ENCODE measurements around the gene TXNRD3. TPM values are rescaled to one million over a fixed set of nuclear protein-coding genes. Genes with fewer than 3 reads are reported as not detected.

The TXNRD3 gene
- total RNA-seq, result 0.24 and 0.81 TPM in 2 replicates

- intact Hi-C loops (cut with micrococcal nuclease), result loop anchor here (1.0 to 5.0 kb wide), 2 partner anchors 50 to 132 kb away; partner anchors contain the start of genes CHCHD6 and CHST13
These were observed at the start of gene TXNRD3 for GRCh38 chr3:126654571-126655383. TSS of gene TXNRD3 (minus strand) at chr3:126655124.

DNA sequence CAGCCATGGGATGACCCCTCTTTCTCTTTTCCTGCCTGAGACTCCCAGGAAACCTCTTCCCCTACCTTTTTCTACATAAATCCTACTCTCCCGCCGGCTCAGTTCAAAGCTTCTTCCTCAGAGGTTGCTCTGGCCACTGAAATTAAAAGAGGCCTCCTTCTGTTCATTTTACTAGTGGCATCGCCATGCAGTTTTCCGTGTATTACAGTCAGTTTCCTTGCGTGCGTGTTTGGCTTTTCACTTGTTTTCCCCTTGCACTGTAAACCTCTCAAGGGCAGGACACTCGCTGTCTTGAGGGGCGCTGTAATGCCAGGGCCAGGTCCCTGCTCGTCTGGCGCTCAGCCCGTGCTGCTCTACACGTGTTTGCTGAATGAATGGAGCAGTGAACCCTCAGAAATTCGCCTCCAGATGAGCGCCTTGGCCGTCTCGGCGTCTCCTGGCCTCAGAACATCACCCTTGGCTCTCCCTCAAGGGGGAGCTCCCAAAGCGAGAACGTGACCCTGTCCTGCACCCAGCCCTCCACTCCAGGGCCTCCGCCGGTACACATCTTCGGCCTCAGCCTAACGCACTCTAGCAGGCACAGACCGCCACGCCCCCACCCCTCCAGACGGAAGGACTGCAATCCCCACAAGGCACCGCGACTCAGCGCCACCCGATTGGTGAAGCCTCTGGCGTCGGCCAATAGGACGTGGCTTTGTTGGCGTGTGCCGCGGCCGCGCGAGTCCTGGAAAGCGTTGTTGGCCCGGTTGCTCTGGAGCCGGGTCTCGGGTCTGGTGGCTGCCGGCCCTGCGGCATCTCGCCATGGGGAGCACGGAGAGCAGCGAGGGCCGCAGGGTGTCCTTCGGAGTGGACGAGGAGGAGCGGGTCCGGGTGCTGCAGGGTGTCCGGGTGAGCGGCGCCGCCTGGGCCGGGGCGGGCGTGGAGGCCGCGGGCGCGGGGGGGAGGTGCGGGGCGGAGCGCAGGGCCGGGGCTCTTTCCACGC lies 48.9 kb upstream of the TXNRD3 start, which contains the start of gene CHCHD6:
Gene CHCHD6, plus strand, starts transcription at position 729 of the 982 bp plus-strand sequence. Its CDS starts 73 bp downstream, at position 802.
- intact Hi-C loops (cut with micrococcal nuclease), result loop anchor here (1.0 to 10.0 kb wide), 12 partner anchors 48 to 1649 kb away; partner anchors contain the start of genes HEG1, MCM2, RUVBL1 and SEC61A1

DNA sequence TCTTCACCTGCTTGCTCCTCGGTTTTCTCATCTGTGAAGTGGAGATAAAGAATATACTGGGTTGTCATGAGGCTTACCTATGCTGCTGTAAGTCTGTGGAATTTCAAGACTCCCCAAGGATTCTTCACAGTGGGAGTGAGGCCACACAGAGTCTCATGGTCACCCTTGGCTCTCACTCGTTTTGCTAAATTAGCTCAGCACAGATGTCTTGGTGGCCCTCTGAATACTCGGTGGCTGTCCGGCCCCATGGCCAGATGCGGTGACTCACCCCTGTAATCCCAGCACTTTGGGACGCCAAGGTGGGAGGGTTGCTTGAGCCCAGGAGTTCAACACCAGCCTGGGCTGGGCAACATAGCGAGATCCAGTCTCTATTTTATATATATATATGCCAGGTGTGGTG lies 44.1 kb upstream of the TXNRD3 start:
- intact Hi-C loops (cut with micrococcal nuclease), result no loop called here

- intact Hi-C loops (cut with micrococcal nuclease), result no loop called here
These were observed 41.9 kb upstream of the TXNRD3 start for GRCh38 chr3:126696701-126697267.

GRCh38 chr3:126693921-126694320 lies 39.0 kb upstream of the TXNRD3 start:
- intact Hi-C loops (cut with micrococcal nuclease), result no loop called here

GRCh38 chr3:126692858-126693257 lies 37.9 kb upstream of the TXNRD3 start:
- intact Hi-C loops (cut with micrococcal nuclease), result no loop called here

GRCh38 chr3:126691765-126692164 lies 36.8 kb upstream of the TXNRD3 start:
- intact Hi-C loops (cut with micrococcal nuclease), result no loop called here

- intact Hi-C loops (cut with micrococcal nuclease), result no loop called here
These were observed 30.6 kb upstream of the TXNRD3 start for GRCh38 chr3:126685493-126685892.

DNA sequence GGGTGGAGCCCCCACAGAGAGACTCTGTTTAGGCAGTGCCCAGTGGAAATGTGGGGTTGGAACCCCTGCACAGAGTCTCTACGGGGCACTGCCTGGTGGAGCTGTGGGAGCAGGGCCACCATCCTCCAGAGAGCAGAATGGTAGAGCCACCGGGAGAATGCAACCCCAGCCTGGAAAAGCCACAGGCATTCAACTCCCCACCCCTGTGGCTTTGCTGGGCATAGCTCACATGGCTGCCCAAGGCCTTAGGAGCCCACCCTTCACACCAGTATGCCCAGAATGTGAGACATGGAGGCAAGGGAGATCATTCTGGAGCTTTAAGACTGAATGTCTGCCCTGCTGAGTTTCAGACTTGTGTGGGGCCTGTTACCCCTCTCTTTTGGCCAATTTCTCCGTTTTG lies 30.1 kb upstream of the TXNRD3 start:
- intact Hi-C loops (cut with micrococcal nuclease), result no loop called here

DNA sequence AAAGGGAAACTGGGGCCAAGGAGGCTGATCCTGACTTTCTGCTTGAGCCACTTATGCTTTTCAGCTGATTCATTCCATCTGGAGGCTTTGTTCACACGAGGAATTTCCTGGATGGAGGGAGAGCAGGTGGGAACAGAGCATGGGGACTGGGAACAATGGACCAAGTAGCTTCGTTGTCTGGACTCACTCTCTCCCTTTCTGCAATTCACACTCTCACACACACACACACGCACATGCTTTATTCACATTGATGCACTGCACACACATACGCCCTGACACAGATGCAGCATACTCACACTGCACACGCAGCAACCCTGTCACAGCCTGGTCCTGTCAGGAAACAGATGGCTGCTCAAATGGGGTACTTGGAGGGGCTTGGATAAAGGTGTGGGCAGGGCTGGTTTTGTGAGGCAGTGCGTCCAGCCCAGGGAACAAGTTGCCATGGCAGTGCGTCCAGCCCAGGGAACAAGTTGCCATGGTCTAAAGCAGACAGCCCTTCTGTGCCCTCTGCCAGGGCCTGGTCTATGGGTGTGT lies 29.4 kb upstream of the TXNRD3 start:
- intact Hi-C loops (cut with micrococcal nuclease), result no loop called here

- intact Hi-C loops (cut with micrococcal nuclease), result no loop called here
These were observed 28.1 kb upstream of the TXNRD3 start for GRCh38 chr3:126683069-126683468.

- intact Hi-C loops (cut with micrococcal nuclease), result no loop called here
These were observed 27.1 kb upstream of the TXNRD3 start for GRCh38 chr3:126682009-126682408.

DNA sequence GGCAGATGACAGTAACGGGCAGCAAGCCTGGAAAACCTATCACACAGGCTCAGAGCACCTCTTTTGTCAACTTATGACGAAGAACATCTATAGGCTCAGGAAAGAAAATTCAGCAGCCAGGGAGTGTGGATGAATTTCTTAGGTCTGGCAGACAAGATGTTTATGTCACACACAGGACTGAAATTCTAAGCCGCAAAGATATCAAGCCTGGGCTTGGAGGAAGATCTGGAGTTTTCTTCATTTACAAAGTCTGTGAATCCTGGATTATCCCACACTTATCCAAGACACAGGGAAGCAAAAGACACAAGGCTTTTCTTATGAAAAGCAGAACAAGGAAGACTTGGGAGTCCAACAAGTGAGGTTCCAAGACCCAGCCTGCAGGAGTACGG lies 25.7 kb upstream of the TXNRD3 start:
- intact Hi-C loops (cut with micrococcal nuclease), result no loop called here

- intact Hi-C loops (cut with micrococcal nuclease), result loop anchor here (1.0 to 5.0 kb wide), 5 partner anchors 302 to 792 kb away; no protein-coding TSS in a partner anchor
These were observed 25.1 kb upstream of the TXNRD3 start for GRCh38 chr3:126679831-126680666.

DNA sequence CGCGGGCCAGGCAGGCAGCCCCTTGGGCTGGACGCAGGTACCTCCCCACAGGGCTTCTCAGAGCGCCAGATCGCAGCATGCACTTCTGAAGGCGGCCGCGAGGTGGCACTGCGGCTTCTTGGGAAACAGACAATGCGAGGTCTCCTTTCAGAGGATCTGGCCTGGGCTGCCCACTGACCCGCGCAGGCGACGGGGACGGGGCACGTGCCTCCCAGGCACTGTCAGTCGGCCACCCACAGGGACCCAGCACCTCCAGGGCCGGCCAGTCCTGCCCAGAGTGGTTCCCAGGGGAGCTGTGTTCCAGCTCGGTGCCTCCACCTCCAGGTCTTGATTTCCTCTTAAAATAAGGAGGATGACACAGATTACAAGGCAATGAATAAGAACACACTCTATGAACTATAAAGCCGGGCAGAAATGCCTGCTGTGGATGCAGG lies 24.4 kb upstream of the TXNRD3 start:
- intact Hi-C loops (cut with micrococcal nuclease), result loop anchor here (1.0 to 5.0 kb wide), 5 partner anchors 303 to 793 kb away; no protein-coding TSS in a partner anchor

- intact Hi-C loops (cut with micrococcal nuclease), result loop anchor here (1.0 to 5.0 kb wide), 5 partner anchors 303 to 793 kb away; no protein-coding TSS in a partner anchor
These were observed 23.9 kb upstream of the TXNRD3 start for GRCh38 chr3:126678693-126679317.

DNA sequence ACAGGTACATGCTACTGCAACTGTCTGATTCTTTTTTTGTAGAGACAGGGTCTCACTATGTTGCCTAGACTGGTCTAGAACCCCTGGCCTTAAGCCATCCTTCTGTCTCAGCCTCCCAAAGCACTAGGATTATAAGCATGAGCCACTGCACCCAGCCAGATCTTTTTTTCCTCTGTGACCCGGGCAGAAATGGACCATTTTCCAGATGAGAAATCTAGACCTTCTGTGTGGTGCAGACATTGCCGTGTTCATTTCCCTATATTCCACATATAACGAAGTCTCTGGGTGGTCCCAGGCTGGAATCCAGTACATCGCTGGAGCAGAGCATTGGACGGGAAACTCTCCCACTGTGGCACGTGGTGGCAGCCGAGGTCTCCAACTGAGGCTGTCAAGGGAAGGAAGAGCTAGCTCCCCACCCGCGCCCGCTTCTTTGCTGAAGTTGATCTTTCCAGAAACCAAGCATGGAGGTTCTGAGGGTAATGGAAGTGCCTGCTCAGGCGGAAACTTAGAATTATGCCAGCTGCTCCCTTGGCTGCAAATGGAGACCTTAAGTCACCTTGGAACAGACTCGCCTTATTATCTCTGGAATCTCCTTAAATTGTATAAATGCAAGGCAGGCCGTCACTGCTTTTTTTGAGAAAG lies 23.1 kb upstream of the TXNRD3 start:
- intact Hi-C loops (cut with micrococcal nuclease), result loop anchor here (5.0 kb wide), 1 partner anchor 794 kb away; no protein-coding TSS in a partner anchor

GRCh38 chr3:126676919-126677705 lies 22.2 kb upstream of the TXNRD3 start:
- intact Hi-C loops (cut with micrococcal nuclease), result loop anchor here (5.0 kb wide), 1 partner anchor 795 kb away; no protein-coding TSS in a partner anchor
